K562 (cell line): Measurements from ENCODE around the gene NOSTRIN. TPM values are rescaled to one million over a fixed set of nuclear protein-coding genes. Genes with fewer than 3 reads are reported as not detected.

Experiments used
- CBFA2T2 ChIP-seq: fragments of 450-650 bp; conservative IDR thresholded peaks from 2 replicates; pipeline ENCODE4 v1.6.1; 2017; ENCODE audit warnings: mild to moderate bottlenecking
- CREB1 ChIP-seq, 2 experiments: sonication (generic) in 1 of 2; formaldehyde crosslinking in 1 of 2; IDR thresholded peaks; 2 replicates each; pipeline versions ENCODE4 v1.6.1 to v1.8.0; 2012 to 2022; ENCODE audit warnings: inconsistent platforms in 1 of 2, mild to moderate bottlenecking in 1 of 2, missing genetic modification reagents in 1 of 2, moderate library complexity in 1 of 2
- CTBP1 ChIP-seq: fragments of 450-650 bp; IDR thresholded peaks from 2 replicates; pipeline ENCODE4 v1.6.1; 2016; ENCODE audit warnings: borderline replicate concordance
- ILF3 ChIP-seq: fragments of 450-650 bp; IDR thresholded peaks from 2 replicates; pipeline ENCODE4 v1.6.1; 2018; ENCODE audit warnings: antibody characterized with exemption, mild to moderate bottlenecking, moderate library complexity, borderline replicate concordance
- NBN ChIP-seq: fragments of 450-650 bp; IDR thresholded peaks from 2 replicates; pipeline ENCODE4 v1.6.1; 2016; ENCODE audit warnings: low read depth, mild to moderate bottlenecking
- NFATC3 ChIP-seq: fragments of 450-650 bp; IDR thresholded peaks from 2 replicates; pipeline ENCODE4 v1.6.1; 2017; ENCODE audit warnings: mild to moderate bottlenecking
- RFX1 ChIP-seq: fragments of 450-650 bp; IDR thresholded peaks from 2 replicates; pipeline ENCODE4 v1.6.1; 2016; ENCODE audit warnings: mild to moderate bottlenecking, moderate library complexity
- U2AF1 ChIP-seq: fragments of 200-400 bp; formaldehyde crosslinking; optimal IDR thresholded peaks from 2 replicates; pipeline ENCODE3; 2017; ENCODE audit warnings: mild to moderate bottlenecking, low read depth, low read length, moderate library complexity
- ZNF146 ChIP-seq: IDR thresholded peaks from one replicate; pipeline ENCODE4 v1.6.1; 2018; ENCODE audit warnings: missing compliant biosample characterization; ENCODE audit not compliant: unreplicated experiment
- ZNF347 ChIP-seq: fragments of 450-650 bp; formaldehyde crosslinking; IDR thresholded peaks from 2 replicates; pipeline ENCODE4 v1.4.0; 2020; ENCODE audit warnings: low read depth, mild to moderate bottlenecking, moderate library complexity
- ZNF41 ChIP-seq: fragments of 250-450 bp; sonication (Bioruptor Pico); conservative IDR thresholded peaks from 2 replicates; pipeline ENCODE4 v1.4.0; 2020; ENCODE audit warnings: mild to moderate bottlenecking
- polyA plus RNA-seq, 8 experiments: library from polyadenylated mRNA; depleted of rRNA in 4 of 8; stranded (reverse) in 5 of 8; unstranded in 3 of 8; fragments of >200 nt; fragmentation: Nextera tagmentation in 2 of 8; fragmentation: Illumina TruSeq in 1 of 8; extraction: Ambion mirVana in 2 of 8; extraction: Trizol in 1 of 8; gene quantifications; 2 replicates each; pipeline versions ENCODE4 v1.2.1 to v1.2.3, GENCODE V29; 2011 to 2014; ENCODE audit warnings: inconsistent platforms in 1 of 8, missing spikeins in 1 of 8
- total RNA-seq, 7 experiments: library from RNA; depleted of rRNA in 6 of 7; stranded (reverse); fragments of >200 nt in 6 of 7; fragmentation: Illumina TruSeq in 2 of 7; extraction: Trizol in 2 of 7; gene quantifications; 2 replicates each; pipeline versions ENCODE4 v1.2.1 to v1.2.3, GENCODE V29; 2011 to 2021; ENCODE audit warnings: low replicate concordance in 1 of 7
- TF ChIP-seq, protein P1 (sequence below): IDR thresholded peaks from 2 replicates; pipeline ENCODE4 v1.6.1; 2011; ENCODE audit warnings: borderline replicate concordance, low read depth, mild to moderate bottlenecking, moderate library complexity, low read length; ENCODE audit not compliant: insufficient read depth, poor library complexity, severe bottlenecking
- TF ChIP-seq, protein P2 (sequence below), 3 experiments: fragments of 200-800 bp in 1 of 3; fragments of 250-450 bp in 1 of 3; fragments of 450-650 bp in 1 of 3; sonication (Bioruptor Pico) in 1 of 3; sonication (Bioruptor generic) in 1 of 3; formaldehyde crosslinking in 1 of 3; IDR thresholded peaks; 2 replicates each; pipeline versions ENCODE4 v1.6.1 to v1.8.0; 2016 to 2022; ENCODE audit warnings: mild to moderate bottlenecking in 2 of 3, missing genetic modification characterization in 2 of 3, missing compliant biosample characterization in 1 of 3, moderate library complexity in 1 of 3
- TF ChIP-seq, protein P3 (sequence below), 3 experiments: IDR thresholded peaks in 2 of 3; conservative IDR thresholded peaks in 1 of 3; 2 replicates each; pipeline ENCODE4 v1.5.1; 2011 to 2012; ENCODE audit warnings: low read length in 3 of 3, mild to moderate bottlenecking in 3 of 3, control low read depth in 2 of 3, improper control_type of control experiment in 1 of 3, inconsistent platforms in 1 of 3, low read depth in 1 of 3, mixed read lengths in 1 of 3, moderate library complexity in 1 of 3; ENCODE audit not compliant: insufficient read depth in 2 of 3
- TF ChIP-seq, protein P4 (sequence below): sonication (generic); formaldehyde crosslinking; IDR thresholded peaks from 2 replicates; pipeline ENCODE4 v1.8.0; 2023; ENCODE audit warnings: mild to moderate bottlenecking, missing genetic modification reagents

Gene NOSTRIN
- total and polyA plus RNA-seq, 9 of the 15 experiments (the other 6 are each of a cell fraction or from before 2014, with no cell fraction given): 26.7 to 82.9 (median 56.3) TPM

DNA sequence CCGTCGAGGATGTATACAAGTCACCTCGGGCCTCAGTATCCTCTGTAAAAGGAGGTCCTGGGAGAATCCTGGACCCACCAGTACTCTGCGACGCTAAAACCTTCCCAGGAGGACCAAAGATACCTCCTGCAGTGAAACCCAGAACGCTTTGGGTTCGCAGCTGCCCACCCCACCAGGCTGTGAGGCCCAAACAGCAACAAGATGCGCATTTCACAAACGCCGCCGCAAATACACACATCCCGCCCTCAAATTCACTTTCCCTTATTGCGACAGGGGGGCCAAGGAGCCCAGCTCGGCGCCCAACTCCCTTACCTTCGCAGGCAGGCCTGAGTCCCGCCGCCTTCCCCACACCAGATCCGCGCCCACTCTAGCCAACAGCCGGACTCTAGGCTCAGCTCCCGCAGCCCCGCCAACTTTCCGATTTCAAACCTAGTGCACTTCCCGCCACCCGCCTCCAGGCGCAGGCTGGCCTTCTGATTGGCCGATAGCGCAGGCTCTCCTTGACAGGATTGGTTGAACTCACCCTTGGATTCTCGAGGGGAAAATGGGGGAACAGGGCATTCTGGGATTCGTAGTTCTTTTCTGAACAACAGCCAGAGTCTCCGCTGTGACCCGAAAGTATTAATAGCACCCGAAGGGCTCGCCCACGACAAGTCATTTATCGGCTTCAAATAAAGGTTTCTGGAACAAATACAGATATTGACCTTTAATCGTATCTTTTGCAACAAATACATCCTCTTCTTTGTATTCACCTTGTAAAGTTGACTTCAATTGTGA lies 87.8 kb downstream of the NOSTRIN start, which contains the start of gene SPC25 (continued):
- TF ChIP-seq ZNF347 (CRISPR knock-in tag): no peak
- TF ChIP-seq ZNF41 (CRISPR knock-in tag): no peak
- TF ChIP-seq, protein P1, sequence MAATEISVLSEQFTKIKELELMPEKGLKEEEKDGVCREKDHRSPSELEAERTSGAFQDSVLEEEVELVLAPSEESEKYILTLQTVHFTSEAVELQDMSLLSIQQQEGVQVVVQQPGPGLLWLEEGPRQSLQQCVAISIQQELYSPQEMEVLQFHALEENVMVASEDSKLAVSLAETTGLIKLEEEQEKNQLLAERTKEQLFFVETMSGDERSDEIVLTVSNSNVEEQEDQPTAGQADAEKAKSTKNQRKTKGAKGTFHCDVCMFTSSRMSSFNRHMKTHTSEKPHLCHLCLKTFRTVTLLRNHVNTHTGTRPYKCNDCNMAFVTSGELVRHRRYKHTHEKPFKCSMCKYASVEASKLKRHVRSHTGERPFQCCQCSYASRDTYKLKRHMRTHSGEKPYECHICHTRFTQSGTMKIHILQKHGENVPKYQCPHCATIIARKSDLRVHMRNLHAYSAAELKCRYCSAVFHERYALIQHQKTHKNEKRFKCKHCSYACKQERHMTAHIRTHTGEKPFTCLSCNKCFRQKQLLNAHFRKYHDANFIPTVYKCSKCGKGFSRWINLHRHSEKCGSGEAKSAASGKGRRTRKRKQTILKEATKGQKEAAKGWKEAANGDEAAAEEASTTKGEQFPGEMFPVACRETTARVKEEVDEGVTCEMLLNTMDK: no peak
- peak; percentile 59; the same call in 1 of the 2 replicates for TF ChIP-seq CTBP1
- no peak for TF ChIP-seq CBFA2T2
- TF ChIP-seq, protein P2, sequence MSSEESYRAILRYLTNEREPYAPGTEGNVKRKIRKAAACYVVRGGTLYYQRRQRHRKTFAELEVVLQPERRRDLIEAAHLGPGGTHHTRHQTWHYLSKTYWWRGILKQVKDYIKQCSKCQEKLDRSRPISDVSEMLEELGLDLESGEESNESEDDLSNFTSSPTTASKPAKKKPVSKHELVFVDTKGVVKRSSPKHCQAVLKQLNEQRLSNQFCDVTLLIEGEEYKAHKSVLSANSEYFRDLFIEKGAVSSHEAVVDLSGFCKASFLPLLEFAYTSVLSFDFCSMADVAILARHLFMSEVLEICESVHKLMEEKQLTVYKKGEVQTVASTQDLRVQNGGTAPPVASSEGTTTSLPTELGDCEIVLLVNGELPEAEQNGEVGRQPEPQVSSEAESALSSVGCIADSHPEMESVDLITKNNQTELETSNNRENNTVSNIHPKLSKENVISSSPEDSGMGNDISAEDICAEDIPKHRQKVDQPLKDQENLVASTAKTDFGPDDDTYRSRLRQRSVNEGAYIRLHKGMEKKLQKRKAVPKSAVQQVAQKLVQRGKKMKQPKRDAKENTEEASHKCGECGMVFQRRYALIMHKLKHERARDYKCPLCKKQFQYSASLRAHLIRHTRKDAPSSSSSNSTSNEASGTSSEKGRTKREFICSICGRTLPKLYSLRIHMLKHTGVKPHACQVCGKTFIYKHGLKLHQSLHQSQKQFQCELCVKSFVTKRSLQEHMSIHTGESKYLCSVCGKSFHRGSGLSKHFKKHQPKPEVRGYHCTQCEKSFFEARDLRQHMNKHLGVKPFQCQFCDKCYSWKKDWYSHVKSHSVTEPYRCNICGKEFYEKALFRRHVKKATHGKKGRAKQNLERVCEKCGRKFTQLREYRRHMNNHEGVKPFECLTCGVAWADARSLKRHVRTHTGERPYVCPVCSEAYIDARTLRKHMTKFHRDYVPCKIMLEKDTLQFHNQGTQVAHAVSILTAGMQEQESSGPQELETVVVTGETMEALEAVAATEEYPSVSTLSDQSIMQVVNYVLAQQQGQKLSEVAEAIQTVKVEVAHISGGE (CRISPR knock-in tag; IDR thresholded peaks at IDR 0.05): peak in 1 of 3 experiments; percentile 55; a peak in 1 of 6 replicates
- TF ChIP-seq, protein P3, sequence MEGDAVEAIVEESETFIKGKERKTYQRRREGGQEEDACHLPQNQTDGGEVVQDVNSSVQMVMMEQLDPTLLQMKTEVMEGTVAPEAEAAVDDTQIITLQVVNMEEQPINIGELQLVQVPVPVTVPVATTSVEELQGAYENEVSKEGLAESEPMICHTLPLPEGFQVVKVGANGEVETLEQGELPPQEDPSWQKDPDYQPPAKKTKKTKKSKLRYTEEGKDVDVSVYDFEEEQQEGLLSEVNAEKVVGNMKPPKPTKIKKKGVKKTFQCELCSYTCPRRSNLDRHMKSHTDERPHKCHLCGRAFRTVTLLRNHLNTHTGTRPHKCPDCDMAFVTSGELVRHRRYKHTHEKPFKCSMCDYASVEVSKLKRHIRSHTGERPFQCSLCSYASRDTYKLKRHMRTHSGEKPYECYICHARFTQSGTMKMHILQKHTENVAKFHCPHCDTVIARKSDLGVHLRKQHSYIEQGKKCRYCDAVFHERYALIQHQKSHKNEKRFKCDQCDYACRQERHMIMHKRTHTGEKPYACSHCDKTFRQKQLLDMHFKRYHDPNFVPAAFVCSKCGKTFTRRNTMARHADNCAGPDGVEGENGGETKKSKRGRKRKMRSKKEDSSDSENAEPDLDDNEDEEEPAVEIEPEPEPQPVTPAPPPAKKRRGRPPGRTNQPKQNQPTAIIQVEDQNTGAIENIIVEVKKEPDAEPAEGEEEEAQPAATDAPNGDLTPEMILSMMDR (IDR thresholded peaks at IDR 0.05 in 2 of 3, conservative IDR thresholded peaks at IDR 0.05 in 1 of 3; ENCODE audit: insufficient read depth in 2 of 3, low read depth in 1 of 3, low read length in 3 of 3): no peak
- TF ChIP-seq, protein P4, sequence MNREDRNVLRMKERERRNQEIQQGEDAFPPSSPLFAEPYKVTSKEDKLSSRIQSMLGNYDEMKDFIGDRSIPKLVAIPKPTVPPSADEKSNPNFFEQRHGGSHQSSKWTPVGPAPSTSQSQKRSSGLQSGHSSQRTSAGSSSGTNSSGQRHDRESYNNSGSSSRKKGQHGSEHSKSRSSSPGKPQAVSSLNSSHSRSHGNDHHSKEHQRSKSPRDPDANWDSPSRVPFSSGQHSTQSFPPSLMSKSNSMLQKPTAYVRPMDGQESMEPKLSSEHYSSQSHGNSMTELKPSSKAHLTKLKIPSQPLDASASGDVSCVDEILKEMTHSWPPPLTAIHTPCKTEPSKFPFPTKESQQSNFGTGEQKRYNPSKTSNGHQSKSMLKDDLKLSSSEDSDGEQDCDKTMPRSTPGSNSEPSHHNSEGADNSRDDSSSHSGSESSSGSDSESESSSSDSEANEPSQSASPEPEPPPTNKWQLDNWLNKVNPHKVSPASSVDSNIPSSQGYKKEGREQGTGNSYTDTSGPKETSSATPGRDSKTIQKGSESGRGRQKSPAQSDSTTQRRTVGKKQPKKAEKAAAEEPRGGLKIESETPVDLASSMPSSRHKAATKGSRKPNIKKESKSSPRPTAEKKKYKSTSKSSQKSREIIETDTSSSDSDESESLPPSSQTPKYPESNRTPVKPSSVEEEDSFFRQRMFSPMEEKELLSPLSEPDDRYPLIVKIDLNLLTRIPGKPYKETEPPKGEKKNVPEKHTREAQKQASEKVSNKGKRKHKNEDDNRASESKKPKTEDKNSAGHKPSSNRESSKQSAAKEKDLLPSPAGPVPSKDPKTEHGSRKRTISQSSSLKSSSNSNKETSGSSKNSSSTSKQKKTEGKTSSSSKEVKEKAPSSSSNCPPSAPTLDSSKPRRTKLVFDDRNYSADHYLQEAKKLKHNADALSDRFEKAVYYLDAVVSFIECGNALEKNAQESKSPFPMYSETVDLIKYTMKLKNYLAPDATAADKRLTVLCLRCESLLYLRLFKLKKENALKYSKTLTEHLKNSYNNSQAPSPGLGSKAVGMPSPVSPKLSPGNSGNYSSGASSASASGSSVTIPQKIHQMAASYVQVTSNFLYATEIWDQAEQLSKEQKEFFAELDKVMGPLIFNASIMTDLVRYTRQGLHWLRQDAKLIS: peak; percentile 84
- no peak for TF ChIP-seq ZNF146 (CRISPR knock-in tag)
- TF ChIP-seq U2AF1: no peak
- TF ChIP-seq ILF3: no peak
- TF ChIP-seq NBN: peak; percentile 56; the same call in 1 of the 2 replicates
- TF ChIP-seq NFATC3: no peak
- no peak; the same call in 1 of the 2 replicates for TF ChIP-seq CREB1 (IDR thresholded peaks at IDR 0.05)
- TF ChIP-seq CREB1 (CRISPR knock-in tag; IDR thresholded peaks at IDR 0.05): peak; percentile 59
- no peak for TF ChIP-seq RFX1
